ENCODE measurements around the gene CHN1. TPM values are rescaled to one million over a fixed set of nuclear protein-coding genes. Genes with fewer than 3 reads are reported as not detected.

The CHN1 gene
- total and polyA plus RNA-seq, 12 donors: 6.1 to 26.5 (median 15.7) TPM

- Histone ChIP-seq H3K9me3 (peaks cover 0 to 8% (median 0%) of the 10 kb centered on the region in 11 donors), H3K4me3 (no peak overlapping the region), H3K4me1 (peaks cover 0 to 14% (median 3%) of the 10 kb centered on the region in 9 donors), H3K27ac (no peak overlapping the region), H3K27me3 (no peaks in the 10 kb centered on the region), H3K36me3 (no peaks in the 10 kb centered on the region)
- peak in 1 of 8 donors; percentile 33 for ATAC-seq
- intact Hi-C loops (cut with DNase I): loop anchor here in 2 of 10 donors (10.0 kb wide), 1 partner anchor 245 kb away; no protein-coding TSS in a partner anchor
- DNase-seq: no peak
- 78 to 81% methylated on average over 3 of the region's 3 CpGs for WGBS, 2 donors
- TF ChIP-seq, protein P1, sequence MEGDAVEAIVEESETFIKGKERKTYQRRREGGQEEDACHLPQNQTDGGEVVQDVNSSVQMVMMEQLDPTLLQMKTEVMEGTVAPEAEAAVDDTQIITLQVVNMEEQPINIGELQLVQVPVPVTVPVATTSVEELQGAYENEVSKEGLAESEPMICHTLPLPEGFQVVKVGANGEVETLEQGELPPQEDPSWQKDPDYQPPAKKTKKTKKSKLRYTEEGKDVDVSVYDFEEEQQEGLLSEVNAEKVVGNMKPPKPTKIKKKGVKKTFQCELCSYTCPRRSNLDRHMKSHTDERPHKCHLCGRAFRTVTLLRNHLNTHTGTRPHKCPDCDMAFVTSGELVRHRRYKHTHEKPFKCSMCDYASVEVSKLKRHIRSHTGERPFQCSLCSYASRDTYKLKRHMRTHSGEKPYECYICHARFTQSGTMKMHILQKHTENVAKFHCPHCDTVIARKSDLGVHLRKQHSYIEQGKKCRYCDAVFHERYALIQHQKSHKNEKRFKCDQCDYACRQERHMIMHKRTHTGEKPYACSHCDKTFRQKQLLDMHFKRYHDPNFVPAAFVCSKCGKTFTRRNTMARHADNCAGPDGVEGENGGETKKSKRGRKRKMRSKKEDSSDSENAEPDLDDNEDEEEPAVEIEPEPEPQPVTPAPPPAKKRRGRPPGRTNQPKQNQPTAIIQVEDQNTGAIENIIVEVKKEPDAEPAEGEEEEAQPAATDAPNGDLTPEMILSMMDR (IDR thresholded peaks at IDR 0.05): no peak
Measured at GRCh38 chr2:175039490-175039889, 34.3 kb upstream of the CHN1 start.

DNA sequence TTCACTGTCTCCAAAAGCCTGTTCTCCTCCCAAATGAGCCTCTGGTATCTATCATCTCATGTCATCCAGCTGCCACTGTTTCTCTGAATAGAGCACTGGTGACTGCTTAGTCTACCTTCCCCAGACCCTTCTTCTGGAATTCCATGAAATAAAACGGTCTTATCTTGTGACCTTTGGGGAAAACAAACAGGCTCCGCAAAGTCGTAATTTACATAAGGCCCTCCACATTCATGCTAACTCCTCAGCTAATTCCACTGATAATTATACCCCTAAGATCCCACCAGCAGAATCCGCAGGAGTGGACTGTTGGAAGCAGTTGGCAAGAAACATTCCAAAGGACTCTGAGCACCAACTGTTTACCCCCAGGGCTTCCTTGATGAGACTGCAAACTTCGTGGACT is 33.9 kb upstream of the CHN1 start:
- peaks cover 0 to 8% (median 0%) of the 10 kb centered on the region in 11 donors for H3K9me3 ChIP-seq
- no peaks in the 10 kb centered on the region for H3K36me3 ChIP-seq
- ATAC-seq (no peak), DNase-seq (no peak)
- WGBS, 2 donors: 86 to 87% methylated on average over 5 of the region's 5 CpGs
- no peaks in the 10 kb centered on the region for H3K27me3 ChIP-seq
- TF ChIP-seq, protein P1 (IDR thresholded peaks at IDR 0.05): no peak
- intact Hi-C loops (cut with DNase I): loop anchor here in 2 of 10 donors (10.0 kb wide), 1 partner anchor 246 kb away; no protein-coding TSS in a partner anchor
- no peak overlapping the region for H3K27ac ChIP-seq
- H3K4me1 ChIP-seq: peaks cover 0 to 14% (median 3%) of the 10 kb centered on the region in 9 donors
- H3K4me3 ChIP-seq: no peak overlapping the region

DNA sequence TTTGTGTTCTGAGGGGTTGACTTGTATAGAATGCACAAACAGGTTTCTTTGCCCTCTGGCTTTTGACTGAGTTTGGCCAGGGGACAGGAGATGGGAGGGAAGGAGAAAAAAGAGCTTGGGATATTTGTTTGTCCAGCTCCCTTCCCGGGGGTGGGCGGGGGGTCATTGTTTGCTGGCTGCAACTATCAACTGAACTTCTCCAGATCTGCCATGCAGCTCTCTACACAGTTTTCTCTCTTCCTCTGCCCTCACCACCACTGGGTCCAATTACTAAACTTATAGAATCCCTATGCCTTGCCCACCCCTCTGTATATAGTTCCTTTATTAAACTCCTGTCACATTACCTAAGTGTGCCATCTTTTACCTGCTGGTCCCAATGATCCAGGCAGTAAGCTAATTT is 32.8 kb upstream of the CHN1 start:
- no peak for DNase-seq
- 85 to 88% methylated on average over 2 of the region's 2 CpGs for WGBS, 2 donors
- H3K9me3 ChIP-seq: peaks cover 0 to 7% (median 0%) of the 10 kb centered on the region in 11 donors

GRCh38 chr2:175036582-175037018 is 31.4 kb upstream of the CHN1 start:
- DNase-seq: no peak
- TF ChIP-seq, protein P1 (IDR thresholded peaks at IDR 0.05): peak; percentile 23 to 63 (median 48)
- intact Hi-C loops (cut with DNase I): loop anchor here in 2 of 10 donors (10.0 kb wide), 1 partner anchor 248 kb away; no protein-coding TSS in a partner anchor
- Histone ChIP-seq H3K4me3 (peak overlapping the region in 1 of 10 donors; percentile 13), H3K36me3 (no peaks in the 10 kb centered on the region), H3K4me1 (peaks cover 0 to 14% (median 3%) of the 10 kb centered on the region in 9 donors), H3K27me3 (no peaks in the 10 kb centered on the region), H3K27ac (no peak overlapping the region), H3K9me3 (no peaks in the 10 kb centered on the region)
- 77 to 78% methylated on average over 5 of the region's 5 CpGs for WGBS, 2 donors
- no peak for ATAC-seq

More for the DNA sequence above, 32.8 kb upstream of the CHN1 start:
- Histone ChIP-seq H3K27ac (no peak overlapping the region), H3K27me3 (no peaks in the 10 kb centered on the region), H3K4me3 (no peak overlapping the region), H3K4me1 (peaks cover 0 to 14% (median 3%) of the 10 kb centered on the region in 9 donors), H3K36me3 (no peaks in the 10 kb centered on the region)
- intact Hi-C loops (cut with DNase I): loop anchor here in 2 of 10 donors (10.0 kb wide), 1 partner anchor 247 kb away; no protein-coding TSS in a partner anchor
- TF ChIP-seq, protein P1 (IDR thresholded peaks at IDR 0.05): no peak
- no peak for ATAC-seq
